ENCODE data around the gene FOSL1.

DNA sequence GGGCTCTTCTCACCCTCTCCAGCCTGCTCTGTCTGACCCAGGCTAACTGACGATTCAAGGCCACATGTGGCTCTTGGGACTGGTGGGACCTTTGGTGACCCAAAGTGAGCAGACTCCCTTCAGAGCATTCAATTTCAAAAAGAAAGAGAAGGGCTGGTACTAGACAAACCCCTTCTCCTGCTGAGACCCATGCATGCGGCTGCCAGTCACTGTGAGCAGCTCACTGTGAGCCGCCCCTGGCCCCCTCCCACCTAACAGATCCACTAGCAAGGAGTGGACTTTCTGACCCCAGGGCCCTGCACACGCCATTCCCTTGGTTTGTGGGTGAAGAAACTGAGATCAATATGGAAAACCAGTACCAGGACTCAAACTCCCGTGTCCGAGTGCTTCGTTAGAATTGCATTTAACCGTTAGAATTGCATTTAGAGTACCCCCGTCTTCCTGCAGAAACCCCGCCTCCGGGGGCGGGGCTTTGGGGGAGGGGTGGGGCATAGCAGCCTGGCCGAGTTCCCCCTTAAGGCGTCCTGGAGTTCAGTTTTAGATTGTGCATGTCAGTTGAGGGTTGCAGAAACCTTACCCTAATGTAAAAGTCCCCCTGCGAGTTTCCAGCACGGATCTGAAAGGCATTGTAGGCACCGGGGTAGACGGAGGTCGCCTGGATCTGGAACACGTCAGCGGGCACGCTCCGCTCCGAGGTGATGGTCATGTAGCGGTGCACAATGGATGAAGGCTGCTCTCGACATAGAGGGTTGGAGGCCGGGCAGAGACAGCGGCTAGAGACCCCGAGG, 32.7 kb downstream of the FOSL1 start:
- TF ChIP-seq, protein P1, sequence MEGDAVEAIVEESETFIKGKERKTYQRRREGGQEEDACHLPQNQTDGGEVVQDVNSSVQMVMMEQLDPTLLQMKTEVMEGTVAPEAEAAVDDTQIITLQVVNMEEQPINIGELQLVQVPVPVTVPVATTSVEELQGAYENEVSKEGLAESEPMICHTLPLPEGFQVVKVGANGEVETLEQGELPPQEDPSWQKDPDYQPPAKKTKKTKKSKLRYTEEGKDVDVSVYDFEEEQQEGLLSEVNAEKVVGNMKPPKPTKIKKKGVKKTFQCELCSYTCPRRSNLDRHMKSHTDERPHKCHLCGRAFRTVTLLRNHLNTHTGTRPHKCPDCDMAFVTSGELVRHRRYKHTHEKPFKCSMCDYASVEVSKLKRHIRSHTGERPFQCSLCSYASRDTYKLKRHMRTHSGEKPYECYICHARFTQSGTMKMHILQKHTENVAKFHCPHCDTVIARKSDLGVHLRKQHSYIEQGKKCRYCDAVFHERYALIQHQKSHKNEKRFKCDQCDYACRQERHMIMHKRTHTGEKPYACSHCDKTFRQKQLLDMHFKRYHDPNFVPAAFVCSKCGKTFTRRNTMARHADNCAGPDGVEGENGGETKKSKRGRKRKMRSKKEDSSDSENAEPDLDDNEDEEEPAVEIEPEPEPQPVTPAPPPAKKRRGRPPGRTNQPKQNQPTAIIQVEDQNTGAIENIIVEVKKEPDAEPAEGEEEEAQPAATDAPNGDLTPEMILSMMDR (conservative IDR thresholded peaks at IDR 0.05 in 1 of 2, IDR thresholded peaks at IDR 0.05 in 1 of 2; ENCODE audit: low read depth in 1 of 2, low read length in 2 of 2): no peak
- no peak for TF ChIP-seq EZH2 (IDR thresholded peaks at IDR 0.05; ENCODE audit: low read length, missing control alignments)
